GM23338 (cell line): ENCODE results near the gene ROR1. TPM values are rescaled to one million over a fixed set of nuclear protein-coding genes. Genes with fewer than 3 reads are reported as not detected.

ENCODE experiments used
- ATAC-seq: fragments of 200-7000 bp; cut with Tn5 transposase; 3 replicates; pipeline ENCODE4 v1.9.1; 2020
- DNase-seq: peaks from one replicate; pipeline ENCODE4 v3.0.0-alpha.2; 2015; ENCODE audit warnings: low spot score
- H2AFZ ChIP-seq: fragments of 200-600 bp; sonication (generic); 2 replicates; pipeline ENCODE4 v1.8.0; 2016; ENCODE audit warnings: antibody characterized with exemption, mild to moderate bottlenecking, moderate library complexity
- H3F3A ChIP-seq: fragments of 200-600 bp; sonication (generic); replicated peaks from 2 replicates; pipeline ENCODE4 v1.8.0; 2017; ENCODE audit warnings: antibody characterized with exemption, mixed run types, low read depth
- H3K27ac ChIP-seq: fragments of 200-600 bp; sonication (generic); 2 replicates; pipeline ENCODE4 v1.6.1; 2016; ENCODE audit warnings: low read depth
- H3K27me3 ChIP-seq: fragments of 200-600 bp; sonication (generic); 2 replicates; pipeline ENCODE4 v1.8.0; 2016; ENCODE audit warnings: mild to moderate bottlenecking, mixed run types, moderate library complexity; ENCODE audit not compliant: insufficient read depth
- H3K36me3 ChIP-seq: fragments of 200-600 bp; sonication (generic); 2 replicates; pipeline ENCODE4 v1.8.0; 2016; ENCODE audit warnings: mild to moderate bottlenecking; ENCODE audit not compliant: insufficient read depth
- H3K4me1 ChIP-seq: fragments of 200-600 bp; sonication (generic); 2 replicates; pipeline ENCODE4 v1.8.0; 2016; ENCODE audit warnings: mild to moderate bottlenecking, moderate library complexity; ENCODE audit not compliant: insufficient read depth
- H3K4me2 ChIP-seq: fragments of 200-600 bp; sonication (generic); 2 replicates; pipeline ENCODE4 v1.7.1; 2017; ENCODE audit warnings: mixed run types
- H3K4me3 ChIP-seq: fragments of 200-600 bp; sonication (generic); 2 replicates; pipeline ENCODE4 v1.6.1; 2016; ENCODE audit warnings: mixed run types
- H3K79me2 ChIP-seq: fragments of 200-600 bp; sonication (generic); replicated peaks from 2 replicates; pipeline ENCODE4 v1.8.0; 2017; ENCODE audit warnings: mild to moderate bottlenecking; ENCODE audit not compliant: insufficient read depth
- H3K9me2 ChIP-seq: fragments of 200-600 bp; sonication (generic); 2 replicates; pipeline ENCODE4 v1.8.0; 2017; ENCODE audit not compliant: insufficient read depth
- H4K20me1 ChIP-seq: fragments of 200-600 bp; sonication (generic); replicated peaks from 2 replicates; pipeline ENCODE4 v1.8.0; 2017; ENCODE audit warnings: mild to moderate bottlenecking; ENCODE audit not compliant: insufficient read depth
- H3K27ac Mint-ChIP-seq: 2 replicates; pipeline ENCODE4 v1.8.0; 2020; ENCODE audit warnings: inconsistent platforms, mild to moderate bottlenecking, moderate library complexity, mixed read lengths
- H3K27me3 Mint-ChIP-seq: 3 replicates; pipeline ENCODE4 v1.8.0; 2022; ENCODE audit warnings: low read depth, mild to moderate bottlenecking, moderate library complexity, mixed read lengths, inconsistent platforms; ENCODE audit not compliant: insufficient read depth, poor library complexity
- H3K36me3 Mint-ChIP-seq: 3 replicates; pipeline ENCODE4 v1.8.0; 2021; ENCODE audit warnings: low read depth, mild to moderate bottlenecking, inconsistent platforms, moderate library complexity, mixed read lengths
- H3K4me1 Mint-ChIP-seq: 3 replicates; pipeline ENCODE4 v1.8.0; 2020; ENCODE audit warnings: mild to moderate bottlenecking, inconsistent platforms, mixed read lengths
- H3K4me3 Mint-ChIP-seq: 3 replicates; pipeline ENCODE4 v1.8.0; 2021; ENCODE audit warnings: moderate library complexity, mild to moderate bottlenecking, inconsistent platforms, mixed read lengths
- H3K9me3 Mint-ChIP-seq: 3 replicates; pipeline ENCODE4 v1.8.0; 2020; ENCODE audit warnings: moderate library complexity, mild to moderate bottlenecking, inconsistent platforms, mixed read lengths
- CREB1 ChIP-seq: fragments of 250-450 bp; sonication (Bioruptor Pico); IDR thresholded peaks from 2 replicates; pipeline ENCODE4 v1.5.0; 2020; ENCODE audit warnings: low read depth, mild to moderate bottlenecking, moderate library complexity
- ETS1 ChIP-seq: IDR thresholded peaks from 2 replicates; pipeline ENCODE4 v1.6.1; 2016; ENCODE audit warnings: antibody characterized with exemption
- EZH2 ChIP-seq: fragments of 200-600 bp; sonication (generic); IDR thresholded peaks from one replicate; pipeline ENCODE4 v1.8.0; 2017; ENCODE audit warnings: antibody characterized with exemption, mild to moderate bottlenecking, low read depth; ENCODE audit not compliant: unreplicated experiment
- EZH2phosphoT487 ChIP-seq: fragments of 200-600 bp; sonication (generic); IDR thresholded peaks from one replicate; pipeline ENCODE4 v1.8.1; 2018; ENCODE audit warnings: antibody characterized with exemption; ENCODE audit not compliant: unreplicated experiment
- JUNB ChIP-seq: IDR thresholded peaks from one replicate; pipeline ENCODE4 v1.6.1; 2016; ENCODE audit warnings: antibody characterized with exemption; ENCODE audit not compliant: unreplicated experiment
- POLR2AphosphoS5 ChIP-seq: IDR thresholded peaks from 2 replicates; pipeline ENCODE4 v1.6.1; 2016; ENCODE audit warnings: antibody characterized with exemption, low read depth
- STAT1 ChIP-seq: IDR thresholded peaks from one replicate; pipeline ENCODE4 v1.6.1; 2016; ENCODE audit warnings: antibody characterized with exemption; ENCODE audit not compliant: unreplicated experiment
- ZNF114 ChIP-seq: fragments of 250-450 bp; sonication (Bioruptor Pico); IDR thresholded peaks from 2 replicates; pipeline ENCODE4 v1.5.0; 2020; ENCODE audit warnings: mild to moderate bottlenecking, moderate library complexity
- ZNF462 ChIP-seq: fragments of 250-450 bp; sonication (Bioruptor Pico); IDR thresholded peaks from 2 replicates; pipeline ENCODE4 v1.5.0; 2020; ENCODE audit warnings: mild to moderate bottlenecking, moderate library complexity
- polyA plus RNA-seq: library from polyadenylated mRNA; unstranded; fragments of >200 nt; fragmentation: Nextera tagmentation; extraction: Ambion mirVana; gene quantifications from 2 replicates; pipeline ENCODE4 v1.2.1, GENCODE V29; 2016
- total RNA-seq: library from RNA; depleted of rRNA; stranded (reverse); fragments of >200 nt; shearing (Covaris generic); gene quantifications from 2 replicates; pipeline ENCODE4 v1.2.3, GENCODE V29; 2014
- TF ChIP-seq, protein P1 (sequence below), 2 experiments: fragments of 200-600 bp in 1 of 2; sonication (generic) in 1 of 2; conservative IDR thresholded peaks; 2 replicates each; pipeline versions ENCODE4 v1.5.1 to v1.6.1; 2016 to 2017; ENCODE audit warnings: antibody characterized with exemption in 2 of 2, low read depth in 2 of 2, mild to moderate bottlenecking in 2 of 2, moderate library complexity in 1 of 2
- TF ChIP-seq, protein P2 (sequence below): IDR thresholded peaks from one replicate; pipeline ENCODE4 v1.6.1; 2018; ENCODE audit warnings: antibody characterized with exemption; ENCODE audit not compliant: unreplicated experiment

The ROR1 gene
- total and polyA plus RNA-seq, 2 experiments from 2014 or later = 59.7 to 96.0 TPM

DNA sequence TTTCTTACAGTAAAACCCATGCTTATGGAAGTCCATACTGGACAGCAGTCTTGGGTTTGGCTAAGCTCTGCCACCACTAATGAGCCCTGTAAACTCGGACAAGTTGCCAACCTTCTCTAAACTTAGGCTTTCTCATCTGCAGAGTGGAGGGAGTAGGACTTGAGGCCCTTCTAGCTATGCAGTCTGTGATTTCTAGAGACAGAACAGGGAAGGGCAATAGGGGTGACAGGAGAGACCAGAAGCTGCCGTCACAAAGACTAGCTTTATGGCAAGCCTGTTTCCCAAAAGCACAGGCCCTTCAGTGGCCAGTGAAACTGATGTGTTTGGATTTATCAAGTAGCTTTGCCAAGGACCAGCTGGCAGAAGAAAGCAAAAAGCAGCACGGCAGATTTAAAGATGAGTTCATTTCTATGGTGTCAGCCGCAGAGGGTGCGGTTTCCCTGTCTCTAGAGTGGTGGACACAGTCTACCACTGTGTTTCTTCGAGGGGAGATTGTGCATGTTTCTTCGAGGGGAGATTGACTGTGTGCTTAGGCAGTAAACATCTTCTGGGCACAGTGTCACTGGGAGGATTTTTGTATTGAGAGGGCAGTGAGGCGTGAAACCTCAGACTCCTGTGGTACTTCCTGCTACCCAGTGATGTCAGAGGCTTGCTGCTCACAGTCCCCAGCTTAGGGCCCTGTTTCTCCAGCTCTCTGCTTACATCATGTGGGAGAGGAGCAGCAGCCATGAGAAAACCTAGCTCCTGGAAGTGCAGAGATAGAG lies 119.0 kb downstream of the ROR1 start (continued):
- TF ChIP-seq ETS1 (no peak), EZH2 (no peak), EZH2phosphoT487 (no peak), STAT1 (no peak), JUNB (no peak)
- TF ChIP-seq, protein P1, sequence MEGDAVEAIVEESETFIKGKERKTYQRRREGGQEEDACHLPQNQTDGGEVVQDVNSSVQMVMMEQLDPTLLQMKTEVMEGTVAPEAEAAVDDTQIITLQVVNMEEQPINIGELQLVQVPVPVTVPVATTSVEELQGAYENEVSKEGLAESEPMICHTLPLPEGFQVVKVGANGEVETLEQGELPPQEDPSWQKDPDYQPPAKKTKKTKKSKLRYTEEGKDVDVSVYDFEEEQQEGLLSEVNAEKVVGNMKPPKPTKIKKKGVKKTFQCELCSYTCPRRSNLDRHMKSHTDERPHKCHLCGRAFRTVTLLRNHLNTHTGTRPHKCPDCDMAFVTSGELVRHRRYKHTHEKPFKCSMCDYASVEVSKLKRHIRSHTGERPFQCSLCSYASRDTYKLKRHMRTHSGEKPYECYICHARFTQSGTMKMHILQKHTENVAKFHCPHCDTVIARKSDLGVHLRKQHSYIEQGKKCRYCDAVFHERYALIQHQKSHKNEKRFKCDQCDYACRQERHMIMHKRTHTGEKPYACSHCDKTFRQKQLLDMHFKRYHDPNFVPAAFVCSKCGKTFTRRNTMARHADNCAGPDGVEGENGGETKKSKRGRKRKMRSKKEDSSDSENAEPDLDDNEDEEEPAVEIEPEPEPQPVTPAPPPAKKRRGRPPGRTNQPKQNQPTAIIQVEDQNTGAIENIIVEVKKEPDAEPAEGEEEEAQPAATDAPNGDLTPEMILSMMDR (conservative IDR thresholded peaks at IDR 0.05; ENCODE audit: low read depth in 2 of 2) = no peak
- TF ChIP-seq, protein P2, sequence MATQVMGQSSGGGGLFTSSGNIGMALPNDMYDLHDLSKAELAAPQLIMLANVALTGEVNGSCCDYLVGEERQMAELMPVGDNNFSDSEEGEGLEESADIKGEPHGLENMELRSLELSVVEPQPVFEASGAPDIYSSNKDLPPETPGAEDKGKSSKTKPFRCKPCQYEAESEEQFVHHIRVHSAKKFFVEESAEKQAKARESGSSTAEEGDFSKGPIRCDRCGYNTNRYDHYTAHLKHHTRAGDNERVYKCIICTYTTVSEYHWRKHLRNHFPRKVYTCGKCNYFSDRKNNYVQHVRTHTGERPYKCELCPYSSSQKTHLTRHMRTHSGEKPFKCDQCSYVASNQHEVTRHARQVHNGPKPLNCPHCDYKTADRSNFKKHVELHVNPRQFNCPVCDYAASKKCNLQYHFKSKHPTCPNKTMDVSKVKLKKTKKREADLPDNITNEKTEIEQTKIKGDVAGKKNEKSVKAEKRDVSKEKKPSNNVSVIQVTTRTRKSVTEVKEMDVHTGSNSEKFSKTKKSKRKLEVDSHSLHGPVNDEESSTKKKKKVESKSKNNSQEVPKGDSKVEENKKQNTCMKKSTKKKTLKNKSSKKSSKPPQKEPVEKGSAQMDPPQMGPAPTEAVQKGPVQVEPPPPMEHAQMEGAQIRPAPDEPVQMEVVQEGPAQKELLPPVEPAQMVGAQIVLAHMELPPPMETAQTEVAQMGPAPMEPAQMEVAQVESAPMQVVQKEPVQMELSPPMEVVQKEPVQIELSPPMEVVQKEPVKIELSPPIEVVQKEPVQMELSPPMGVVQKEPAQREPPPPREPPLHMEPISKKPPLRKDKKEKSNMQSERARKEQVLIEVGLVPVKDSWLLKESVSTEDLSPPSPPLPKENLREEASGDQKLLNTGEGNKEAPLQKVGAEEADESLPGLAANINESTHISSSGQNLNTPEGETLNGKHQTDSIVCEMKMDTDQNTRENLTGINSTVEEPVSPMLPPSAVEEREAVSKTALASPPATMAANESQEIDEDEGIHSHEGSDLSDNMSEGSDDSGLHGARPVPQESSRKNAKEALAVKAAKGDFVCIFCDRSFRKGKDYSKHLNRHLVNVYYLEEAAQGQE = no peak

- ATAC-seq = no peak
- H3K27ac ChIP-seq = no peak overlapping the region
- peaks cover 99% of the 10 kb centered on the region for H3K79me2 ChIP-seq
- TF ChIP-seq ZNF462 (no peak), EZH2phosphoT487 (no peak), POLR2AphosphoS5 (no peak), CREB1 (CRISPR knock-in tag) (no peak), JUNB (no peak), ZNF114 (CRISPR knock-in tag) (no peak), EZH2 (no peak)
Measured at GRCh38 chr1:63893976-63894375, 120.2 kb downstream of the ROR1 start.

More at GRCh38 chr1:63893976-63894375, 120.2 kb downstream of the ROR1 start:
- H3K4me1 Mint-ChIP-seq = peaks cover 54% of the 10 kb centered on the region
- Histone ChIP-seq H3K9me2 (no peaks in the 10 kb centered on the region), H3K4me1 (peaks cover 36% of the 10 kb centered on the region), H3K4me2 (no peak overlapping the region), H3F3A (no peaks in the 10 kb centered on the region), H3K4me3 (no peak overlapping the region), H3K36me3 (no peaks in the 10 kb centered on the region), H4K20me1 (peaks cover 20% of the 10 kb centered on the region), H2AFZ (no peak overlapping the region), H3K27me3 (no peaks in the 10 kb centered on the region)
- no peaks in the 10 kb centered on the region for H3K9me3 Mint-ChIP-seq
- no peak overlapping the region for H3K4me3 Mint-ChIP-seq
- peaks cover 7% of the 10 kb centered on the region for H3K27me3 Mint-ChIP-seq
- H3K27ac Mint-ChIP-seq = no peak overlapping the region
- peaks cover 5% of the 10 kb centered on the region; the same call in 2 of the 3 replicates for H3K36me3 Mint-ChIP-seq
- no peak for DNase-seq
